ENCODE measurements around the gene NAA11.

Gene NAA11

GRCh38 chr4:79334783-79335182 lies 8.9 kb upstream of the NAA11 start:
- TF ChIP-seq CTCF (IDR thresholded peaks at IDR 0.05): no peak
- no peak overlapping the region for H3K4me3 ChIP-seq
- H3K27ac ChIP-seq: no peak overlapping the region
- no peak for DNase-seq (ENCODE audit: low spot score)

GRCh38 chr4:79334341-79334740 lies 8.5 kb upstream of the NAA11 start:
- no peak for TF ChIP-seq CTCF (IDR thresholded peaks at IDR 0.05)
- Histone ChIP-seq H3K27ac (no peak overlapping the region), H3K4me3 (no peak overlapping the region)
- no peak for DNase-seq (ENCODE audit: low spot score)

GRCh38 chr4:79331126-79331876 lies 5.4 kb upstream of the NAA11 start:
- no peak for TF ChIP-seq CTCF (IDR thresholded peaks at IDR 0.05)
- DNase-seq (ENCODE audit: low spot score): no peak
- H3K4me3 ChIP-seq: no peak overlapping the region
- H3K27ac ChIP-seq: no peak overlapping the region

- Histone ChIP-seq H3K4me3 (no peak overlapping the region), H3K27ac (no peak overlapping the region)
- no peak for TF ChIP-seq CTCF (IDR thresholded peaks at IDR 0.05)
- DNase-seq (ENCODE audit: low spot score): no peak
Measured at GRCh38 chr4:79330720-79331119, 4.9 kb upstream of the NAA11 start.

- no peak for DNase-seq (ENCODE audit: low spot score)
- TF ChIP-seq CTCF (IDR thresholded peaks at IDR 0.05): no peak
- no peak overlapping the region for H3K4me3 ChIP-seq
Measured at GRCh38 chr4:79325436-79325835, 425 bp downstream of the NAA11 start.

GRCh38 chr4:79319975-79320374 lies 5.9 kb downstream of the NAA11 start:
- Histone ChIP-seq H3K27ac (no peak overlapping the region), H3K4me3 (no peak overlapping the region)
- no peak for DNase-seq (ENCODE audit: low spot score)
- TF ChIP-seq CTCF (IDR thresholded peaks at IDR 0.05): no peak

More at GRCh38 chr4:79325436-79325835, 425 bp downstream of the NAA11 start:
- no peak overlapping the region for H3K27ac ChIP-seq

- H3K27ac ChIP-seq: no peak overlapping the region
- no peak for TF ChIP-seq CTCF (IDR thresholded peaks at IDR 0.05)
- no peak overlapping the region for H3K4me3 ChIP-seq
- DNase-seq (ENCODE audit: low spot score): no peak
Measured at GRCh38 chr4:79317711-79318110, 8.2 kb downstream of the NAA11 start.
